GM19328 (cell line): ENCODE data around the gene VWDE.

Source experiments
- ATAC-seq: cut with Tn5 transposase; IDR thresholded peaks from one replicate; pipeline ENCODE4 v1.9.1; 2021; ENCODE audit warnings: mild to moderate bottlenecking, moderate library complexity; ENCODE audit not compliant: unreplicated experiment

The VWDE gene

GRCh38 chr7:12328888-12329770 lies 74.5 kb downstream of the VWDE start:
- no peak for ATAC-seq

- no peak for ATAC-seq
Observed at GRCh38 chr7:12327922-12328321, 75.7 kb downstream of the VWDE start.

DNA sequence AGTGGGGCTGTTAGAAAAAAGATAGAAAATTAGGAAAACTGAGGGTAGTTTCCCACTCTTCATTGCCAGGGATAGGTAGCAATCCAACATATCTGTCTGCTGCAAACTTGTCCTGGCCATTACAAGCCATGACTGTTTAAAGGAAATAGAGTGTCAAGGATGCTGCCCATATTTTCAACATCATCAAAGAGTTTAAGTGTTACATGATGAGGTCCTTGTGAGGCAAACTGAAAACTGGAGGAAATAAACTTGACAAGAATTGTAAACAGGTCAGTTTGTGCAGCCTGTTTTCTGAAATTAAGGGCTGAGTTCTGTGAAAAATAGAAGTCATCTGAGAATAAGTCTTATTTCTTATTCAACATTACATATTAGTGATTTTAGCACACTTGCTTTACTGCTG lies 78.0 kb downstream of the VWDE start:
- no peak for ATAC-seq

GRCh38 chr7:12323415-12323814 lies 80.2 kb downstream of the VWDE start:
- ATAC-seq, result no peak

DNA sequence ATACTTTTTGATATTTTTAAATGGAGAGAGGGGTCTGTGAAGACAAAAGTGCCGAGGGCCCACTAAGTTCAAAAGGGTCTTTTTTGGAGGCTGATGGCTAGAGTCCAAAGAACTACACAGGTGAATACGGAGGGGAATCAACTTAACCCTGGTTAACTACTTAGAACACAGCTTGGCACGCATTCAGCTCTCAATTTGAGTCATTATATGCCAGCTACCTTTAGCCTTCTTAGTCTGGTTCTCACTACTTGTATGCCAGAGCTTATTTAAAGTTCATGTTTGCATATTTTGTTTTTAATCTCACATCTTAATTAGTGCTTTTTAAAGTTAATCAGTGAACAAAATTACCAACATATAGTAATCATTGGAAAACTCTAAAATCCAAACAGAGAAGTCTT lies 80.8 kb downstream of the VWDE start:
- ATAC-seq, result no peak

DNA sequence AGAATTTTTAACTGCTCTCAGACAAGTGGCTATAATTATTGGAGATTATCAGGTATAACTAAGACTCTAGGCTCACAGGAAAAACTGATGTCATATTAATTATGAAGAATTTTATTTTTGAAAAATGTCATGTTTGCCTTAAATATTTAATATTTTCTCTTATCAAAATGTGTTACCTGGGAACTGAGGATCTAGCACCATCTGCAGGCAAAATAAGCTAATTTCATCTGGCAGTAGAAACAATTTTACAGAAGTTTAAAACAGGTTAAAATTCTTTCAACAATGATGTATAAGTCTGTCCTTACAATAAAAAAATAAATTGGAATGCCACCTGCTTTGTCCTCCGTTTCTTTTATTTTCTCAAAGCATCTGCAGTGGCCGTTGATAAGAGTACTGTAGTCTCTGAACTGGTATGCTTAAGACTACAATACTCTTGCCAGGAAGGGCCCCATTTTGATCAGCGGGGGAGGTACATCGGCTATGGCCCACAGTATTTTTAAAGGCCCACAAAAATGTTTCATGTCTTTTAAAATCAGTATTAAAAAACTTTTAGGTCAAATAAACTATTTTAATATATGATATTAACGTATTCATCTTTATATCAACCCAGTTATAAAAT lies 81.3 kb downstream of the VWDE start:
- no peak for ATAC-seq

GRCh38 chr7:12320987-12321647 lies 82.5 kb downstream of the VWDE start:
- no peak for ATAC-seq

DNA sequence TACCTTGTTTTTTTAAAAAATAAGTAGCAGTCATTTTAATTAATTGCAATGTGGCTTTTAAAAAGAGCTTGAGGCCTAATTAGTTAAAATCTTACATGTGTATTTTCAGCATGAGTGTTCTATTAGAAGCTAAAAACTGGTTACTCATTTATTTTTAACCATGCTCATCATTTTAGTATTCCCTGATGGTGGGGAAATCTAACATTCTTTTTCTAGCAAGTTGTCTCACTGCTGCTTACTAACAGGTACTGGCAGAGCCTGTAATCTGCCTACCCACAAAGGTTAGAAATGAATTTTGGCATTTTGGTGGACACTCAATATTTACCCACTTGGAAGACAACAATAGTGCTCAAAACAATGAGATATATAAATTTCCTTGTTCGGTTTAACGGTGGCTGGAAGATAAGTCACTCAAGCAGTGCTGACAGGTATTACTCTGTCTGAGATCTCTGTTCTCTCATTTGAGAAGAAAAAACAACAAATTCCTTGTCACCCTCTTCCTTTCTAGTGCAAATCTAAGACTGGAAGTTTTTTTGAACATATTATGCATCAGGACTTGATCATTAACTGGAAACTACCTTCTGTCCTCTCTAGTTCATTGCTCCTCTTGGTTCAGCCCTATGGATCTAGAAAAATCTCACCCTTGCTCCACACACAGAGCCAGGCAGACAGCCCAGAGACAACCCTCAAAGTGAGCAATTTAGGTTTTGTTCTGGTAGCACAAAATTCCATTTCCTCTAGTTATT lies 83.3 kb downstream of the VWDE start:
- no peak for ATAC-seq

- no peak for ATAC-seq
Observed at GRCh38 chr7:12317675-12318074, 86.0 kb downstream of the VWDE start.

GRCh38 chr7:12316925-12317324 lies 86.7 kb downstream of the VWDE start:
- ATAC-seq, result no peak

- ATAC-seq, result no peak
Observed at GRCh38 chr7:12315049-12315448, 88.6 kb downstream of the VWDE start.

DNA sequence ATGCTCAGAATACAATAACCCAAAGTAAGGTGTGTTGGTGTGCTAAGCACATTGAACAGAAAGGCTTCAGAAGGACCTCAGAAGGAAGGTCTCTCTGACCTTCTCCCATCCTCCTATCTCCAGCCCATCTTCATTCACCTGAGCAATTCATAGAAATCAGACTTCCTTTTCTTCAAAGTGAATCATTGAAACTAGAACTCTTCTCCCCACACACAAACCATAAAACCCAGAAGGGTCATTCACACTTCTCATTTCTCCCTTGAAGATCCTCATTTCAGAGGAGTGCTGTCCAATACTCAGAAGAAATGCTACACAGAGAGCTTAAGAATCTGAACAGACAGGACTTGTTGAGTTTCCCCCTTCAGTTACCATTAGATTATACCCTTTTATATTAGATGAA lies 89.5 kb downstream of the VWDE start:
- ATAC-seq, result no peak

DNA sequence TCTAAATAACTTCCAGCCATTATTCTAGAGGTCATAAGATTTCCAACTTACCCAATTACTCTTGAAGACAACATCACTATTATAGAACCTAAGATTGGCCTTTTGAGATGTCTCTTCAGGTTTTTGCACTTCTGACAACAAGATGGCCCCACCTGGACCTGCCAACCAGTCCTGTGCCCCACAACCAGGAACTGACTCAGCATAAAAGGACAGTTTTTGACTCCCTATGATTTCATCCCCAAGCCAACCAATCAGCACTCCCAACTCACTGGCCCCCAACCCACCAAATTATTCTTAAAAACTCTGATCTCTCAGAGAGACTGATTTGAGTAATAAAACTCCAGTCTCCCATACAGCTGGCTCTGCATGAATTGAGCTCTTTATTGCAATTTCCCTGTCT lies 98.2 kb downstream of the VWDE start:
- no peak for ATAC-seq

GRCh38 chr7:12303495-12303894 lies 100.2 kb downstream of the VWDE start:
- no peak for ATAC-seq

DNA sequence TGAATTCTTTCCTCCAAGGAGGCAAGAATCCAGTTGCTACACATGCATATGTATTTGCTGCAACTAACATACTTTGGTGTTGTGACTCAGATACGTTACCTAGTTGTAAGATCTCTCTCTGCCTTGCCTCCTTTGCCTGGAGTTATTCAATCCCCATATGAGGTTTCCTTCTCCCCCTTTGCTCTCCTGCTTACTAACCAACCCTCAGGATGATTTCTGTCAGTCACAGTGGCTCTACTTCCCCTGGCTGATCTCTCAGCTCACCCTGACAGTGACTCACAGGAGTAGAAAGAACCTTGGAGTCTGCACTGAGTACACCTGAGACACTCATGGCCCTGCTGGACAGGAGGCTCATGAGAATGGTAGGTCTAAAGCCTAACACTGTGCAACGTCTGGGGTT lies 100.6 kb downstream of the VWDE start:
- no peak for ATAC-seq

- ATAC-seq, result no peak
Observed at GRCh38 chr7:12300415-12300814, 103.2 kb downstream of the VWDE start.

DNA sequence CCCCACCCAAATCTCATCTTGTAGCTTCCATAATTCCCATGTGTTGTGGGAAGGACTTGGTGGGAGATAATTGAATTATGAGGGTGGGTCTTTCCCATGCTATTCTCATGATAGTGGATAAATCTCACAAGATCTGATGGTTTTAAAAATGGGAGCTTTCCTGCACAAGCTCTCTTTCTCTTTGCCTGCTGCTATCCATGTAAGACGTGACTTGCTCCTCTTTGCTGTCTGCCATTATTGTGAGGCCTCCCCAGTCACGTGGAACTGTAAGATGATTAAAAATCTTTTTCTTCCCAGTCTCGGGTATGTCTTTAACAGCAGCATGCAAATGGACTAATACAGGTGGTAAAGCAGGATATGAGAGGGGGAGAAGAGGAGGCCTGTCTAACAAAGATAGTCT lies 104.3 kb downstream of the VWDE start:
- ATAC-seq, result no peak

DNA sequence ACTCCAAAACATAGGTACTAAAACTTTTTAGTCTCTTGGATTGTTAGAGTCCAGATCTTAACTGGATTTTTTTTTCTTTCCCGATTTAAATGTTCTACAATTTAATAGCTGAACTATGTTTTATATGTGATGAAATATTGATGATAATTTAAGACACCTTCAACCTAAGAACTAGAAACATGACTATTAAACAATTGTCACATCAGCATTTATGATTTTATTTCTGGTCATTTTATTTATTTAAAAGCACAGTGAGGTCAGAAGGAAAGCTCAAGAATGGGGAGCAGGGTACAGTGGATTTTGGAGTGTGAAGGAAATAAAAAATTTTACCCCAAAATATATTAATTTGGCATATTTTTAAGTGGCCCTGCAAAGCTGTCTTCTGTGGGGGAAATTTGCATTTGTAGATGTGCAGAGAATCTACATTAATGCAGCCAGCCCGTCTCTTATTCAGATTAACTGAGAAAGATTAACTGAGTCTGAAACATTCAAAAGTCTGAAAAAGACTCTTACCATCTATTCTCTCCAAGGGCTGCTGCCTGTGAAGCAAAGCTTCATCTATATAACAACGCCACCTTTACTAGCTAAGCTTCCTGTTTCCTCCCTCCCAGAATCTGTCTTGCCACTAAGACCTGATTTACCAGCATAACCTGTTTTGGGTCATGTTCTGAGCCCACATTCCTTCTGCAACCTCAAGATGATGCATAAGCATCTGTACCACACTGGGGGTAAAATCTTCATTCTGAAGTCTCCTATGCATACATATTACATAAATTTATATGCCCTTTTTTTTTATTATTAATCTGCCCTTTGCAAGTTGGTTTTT lies 106.2 kb downstream of the VWDE start:
- ATAC-seq, result no peak

DNA sequence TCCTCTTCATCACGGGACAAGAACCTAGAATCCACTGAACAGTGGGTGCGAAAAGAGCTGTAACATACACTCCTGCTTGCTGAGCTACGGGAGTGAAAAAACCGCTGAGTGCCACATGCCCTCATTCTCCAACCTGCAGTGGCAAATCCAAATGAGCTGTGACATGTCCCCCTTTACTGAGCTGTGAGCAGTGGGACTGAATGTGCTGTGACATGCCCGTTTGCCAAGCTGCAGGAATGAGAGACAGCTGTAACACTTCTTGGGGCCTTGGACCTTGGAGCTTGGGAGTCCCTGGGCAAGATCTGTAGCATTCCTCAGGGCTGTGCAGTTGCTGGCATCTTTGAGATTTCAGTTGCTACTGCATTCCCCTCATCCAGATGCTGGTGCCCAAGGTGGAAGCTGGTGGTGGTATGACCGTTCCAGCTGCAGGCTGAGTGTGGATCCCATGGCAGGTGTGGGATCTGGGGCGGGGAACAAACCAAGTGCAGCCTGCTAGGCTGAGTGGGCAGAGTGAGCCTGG lies 107.6 kb downstream of the VWDE start:
- ATAC-seq, result no peak

GRCh38 chr7:12294701-12295100 lies 109.0 kb downstream of the VWDE start:
- ATAC-seq, result no peak
